GM18505 (cell line): Measurements from ENCODE around the gene RPS21.

Experiments
- ATAC-seq: cut with Tn5 transposase; IDR thresholded peaks from one replicate; pipeline ENCODE4 v1.9.1; 2021; ENCODE audit not compliant: unreplicated experiment
- POLR2A ChIP-seq: IDR thresholded peaks from 4 replicates; pipeline ENCODE4 v1.6.1; 2011; ENCODE audit warnings: borderline replicate concordance; ENCODE audit not compliant: insufficient read depth, insufficient read length; ENCODE audit errors: extremely low read depth

The RPS21 gene

DNA sequence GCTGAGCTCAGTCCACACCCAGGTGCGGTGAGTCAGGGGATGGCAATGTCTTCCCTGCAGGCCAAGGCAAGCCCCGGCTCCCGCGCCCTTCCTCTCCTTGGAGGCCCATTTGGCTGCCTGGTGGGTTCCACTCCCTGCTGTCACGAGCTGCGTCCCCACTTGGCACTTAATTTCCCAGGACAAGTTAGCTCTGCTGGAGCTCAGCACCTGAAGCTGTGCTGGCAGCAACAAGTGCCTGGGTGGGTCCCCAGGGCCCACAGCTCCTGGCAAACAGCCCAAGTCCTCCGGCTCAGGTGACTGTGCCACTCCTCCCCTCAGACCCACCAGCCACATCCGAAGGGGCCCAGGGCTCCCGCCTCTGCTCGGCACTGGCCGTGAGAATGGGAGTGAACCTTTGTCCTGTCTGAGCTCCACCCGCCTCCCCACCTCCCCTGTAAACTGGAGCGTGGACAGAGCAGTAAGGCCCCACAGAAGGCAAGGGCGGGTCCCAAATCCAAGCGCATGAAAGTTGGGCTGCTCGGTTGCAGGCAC is 36.7 kb upstream of the RPS21 start:
- no peak for ATAC-seq
- no peak for TF ChIP-seq POLR2A

DNA sequence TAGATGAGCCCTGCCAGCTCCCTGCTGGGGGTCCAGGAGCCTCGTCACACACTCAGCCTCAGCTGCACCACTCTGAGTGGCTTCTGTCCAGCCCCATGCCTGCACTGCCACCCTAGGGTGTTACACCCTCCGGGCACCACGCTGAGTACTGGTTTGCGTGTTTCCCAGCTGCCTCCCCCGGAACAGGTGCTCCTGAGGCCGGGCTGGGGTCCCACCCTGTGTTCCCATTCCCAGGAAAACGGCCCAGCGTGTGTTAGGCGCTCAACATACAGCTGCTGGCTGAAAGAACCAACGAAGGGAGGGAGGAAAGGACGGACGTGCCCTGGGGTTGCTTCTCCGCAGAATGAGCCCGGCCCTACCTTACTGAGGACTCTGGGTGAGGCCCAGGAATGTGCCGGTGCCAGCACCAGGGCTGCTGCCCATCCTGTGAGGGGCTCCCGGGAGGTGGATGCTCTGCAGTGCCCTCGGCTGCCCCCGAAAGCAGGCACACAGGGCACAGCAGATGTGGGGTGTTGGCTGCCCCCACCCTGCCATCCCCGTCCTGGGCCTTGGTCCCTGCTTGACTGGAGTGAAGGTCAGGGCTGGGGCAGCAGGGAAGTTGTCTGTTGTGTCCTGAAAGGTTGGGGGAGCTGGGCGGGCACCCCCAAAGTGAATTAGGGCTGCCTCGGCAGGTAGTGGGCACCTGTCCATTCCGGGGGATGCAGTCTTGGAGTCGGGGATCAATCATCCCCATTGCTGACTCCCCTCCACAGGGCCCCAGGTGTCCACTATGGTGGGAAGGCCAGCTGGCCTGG is 36.1 kb upstream of the RPS21 start:
- no peak for TF ChIP-seq POLR2A
- ATAC-seq, result no peak

DNA sequence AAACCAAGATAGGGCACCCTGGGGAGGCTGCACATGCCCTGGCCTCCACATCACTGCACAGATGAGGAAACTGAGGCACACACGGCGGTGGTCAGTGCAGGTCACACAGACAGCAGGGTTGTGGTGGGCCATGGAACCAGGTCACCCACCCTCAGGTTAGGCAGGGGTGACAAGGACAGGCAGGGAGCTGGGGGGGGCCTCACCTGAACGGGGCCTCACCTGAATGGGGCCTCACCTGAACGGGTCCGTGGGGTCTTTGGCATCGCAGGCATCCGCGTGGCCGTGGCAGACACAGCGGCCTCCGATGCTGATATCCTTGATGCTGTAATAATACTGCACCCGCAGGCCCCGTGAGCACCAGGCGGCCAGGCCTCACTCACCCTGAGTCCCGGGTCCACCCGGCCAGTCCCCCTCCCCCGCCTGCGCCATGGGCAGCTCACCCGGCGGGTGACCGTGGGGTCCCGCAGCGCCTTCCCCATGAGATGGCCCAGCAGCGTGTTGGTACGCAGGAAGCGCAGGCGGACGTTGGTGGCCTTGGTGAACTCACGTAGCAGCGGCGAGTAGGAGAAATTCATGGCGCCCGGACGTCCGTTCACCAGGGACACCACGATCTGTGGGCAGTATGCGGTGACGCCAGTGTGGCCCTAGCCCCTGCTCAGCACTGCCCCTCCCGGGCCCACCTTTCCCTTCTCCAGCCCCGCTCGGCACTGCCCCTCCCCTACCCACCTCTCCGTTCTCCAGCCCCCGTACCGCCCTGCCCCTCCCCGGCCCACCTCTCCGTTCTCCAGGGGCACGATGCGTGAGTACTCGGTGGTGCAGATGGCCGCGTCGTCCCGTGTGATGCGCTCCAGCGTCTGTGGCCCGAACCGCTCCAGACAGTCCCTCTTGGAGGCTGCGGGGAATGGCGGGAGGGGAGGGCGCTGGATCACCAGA is 35.2 kb upstream of the RPS21 start:
- TF ChIP-seq POLR2A, result no peak
- no peak for ATAC-seq

DNA sequence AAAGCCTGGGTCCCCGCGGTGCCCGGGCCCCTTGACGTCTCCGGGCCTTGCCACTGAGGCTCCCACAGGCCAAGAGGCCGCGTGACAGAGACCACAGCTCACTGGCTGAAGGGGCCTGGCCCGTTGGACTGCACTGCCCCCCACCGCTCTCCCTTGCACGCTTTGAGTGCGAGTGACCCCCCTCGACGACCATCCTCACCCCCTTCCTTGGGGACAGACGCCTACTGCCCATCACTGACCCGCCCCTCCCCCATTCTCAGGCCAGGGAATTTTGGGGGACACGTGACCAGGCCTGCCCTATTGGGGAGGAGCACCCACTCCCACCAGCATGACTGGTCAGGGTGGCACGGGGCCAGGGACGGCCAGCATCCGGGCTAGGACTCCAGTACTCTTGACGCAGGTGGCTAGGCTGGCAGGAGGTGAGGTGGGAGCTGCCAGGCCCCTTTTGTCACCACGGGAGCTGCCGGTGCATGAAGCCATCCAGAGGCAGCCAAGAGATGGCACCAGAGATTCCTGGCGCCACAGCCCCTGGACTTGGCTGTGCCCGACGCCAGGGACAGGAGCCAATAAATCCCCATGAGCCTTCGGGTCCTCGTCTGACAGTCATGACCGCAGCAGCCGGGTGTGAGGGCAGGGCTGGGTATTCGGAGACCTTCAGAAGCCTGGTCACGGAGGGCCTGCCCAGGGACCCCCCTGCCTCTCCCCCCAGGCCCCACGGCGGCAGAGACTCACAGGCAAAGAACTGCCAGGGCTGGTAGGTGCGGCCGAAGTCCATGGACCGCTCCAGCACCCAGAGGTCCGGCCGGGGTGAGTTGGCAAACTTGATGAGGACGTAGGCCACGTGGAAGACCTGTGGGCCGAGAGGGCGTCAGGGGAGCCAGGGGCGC is 34.3 kb upstream of the RPS21 start:
- ATAC-seq, result no peak
- no peak for TF ChIP-seq POLR2A

DNA sequence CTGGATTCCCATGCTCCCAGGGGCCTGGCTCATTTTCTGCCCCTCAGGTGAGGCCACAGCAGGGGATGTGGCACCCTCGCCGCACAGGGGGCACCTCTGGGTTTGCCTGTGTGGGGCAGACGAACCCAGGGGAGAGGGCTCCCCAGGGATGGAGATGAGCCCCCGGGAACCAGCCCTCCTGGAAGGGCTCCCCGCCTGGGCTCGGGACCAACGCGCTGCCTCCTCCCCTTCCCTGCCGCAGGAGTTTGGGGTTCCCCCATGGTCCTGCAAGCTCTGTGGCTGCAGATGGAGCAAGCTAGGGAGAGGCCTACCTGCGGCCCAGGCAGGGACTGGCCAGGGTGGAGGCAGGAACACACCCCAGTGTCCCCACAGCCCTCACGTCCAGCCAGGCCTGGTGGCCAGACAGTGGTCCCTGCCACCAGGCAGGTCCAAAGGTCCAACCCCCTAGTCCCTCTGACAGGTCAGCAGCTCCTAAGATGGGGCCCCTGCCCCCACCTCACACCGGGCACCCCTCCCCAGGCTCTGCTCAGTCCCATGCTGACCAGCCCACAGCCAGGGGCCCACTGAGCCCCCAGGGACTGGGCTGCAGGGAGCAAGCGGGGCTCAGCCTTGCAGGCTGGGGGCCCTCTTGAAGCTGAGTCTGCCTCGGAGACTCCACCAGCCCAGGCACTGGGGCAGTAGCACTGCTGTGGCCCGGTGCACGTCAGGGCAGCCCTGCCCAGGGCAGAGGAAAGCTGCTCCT is 33.4 kb upstream of the RPS21 start:
- TF ChIP-seq POLR2A, result no peak
- no peak for ATAC-seq

DNA sequence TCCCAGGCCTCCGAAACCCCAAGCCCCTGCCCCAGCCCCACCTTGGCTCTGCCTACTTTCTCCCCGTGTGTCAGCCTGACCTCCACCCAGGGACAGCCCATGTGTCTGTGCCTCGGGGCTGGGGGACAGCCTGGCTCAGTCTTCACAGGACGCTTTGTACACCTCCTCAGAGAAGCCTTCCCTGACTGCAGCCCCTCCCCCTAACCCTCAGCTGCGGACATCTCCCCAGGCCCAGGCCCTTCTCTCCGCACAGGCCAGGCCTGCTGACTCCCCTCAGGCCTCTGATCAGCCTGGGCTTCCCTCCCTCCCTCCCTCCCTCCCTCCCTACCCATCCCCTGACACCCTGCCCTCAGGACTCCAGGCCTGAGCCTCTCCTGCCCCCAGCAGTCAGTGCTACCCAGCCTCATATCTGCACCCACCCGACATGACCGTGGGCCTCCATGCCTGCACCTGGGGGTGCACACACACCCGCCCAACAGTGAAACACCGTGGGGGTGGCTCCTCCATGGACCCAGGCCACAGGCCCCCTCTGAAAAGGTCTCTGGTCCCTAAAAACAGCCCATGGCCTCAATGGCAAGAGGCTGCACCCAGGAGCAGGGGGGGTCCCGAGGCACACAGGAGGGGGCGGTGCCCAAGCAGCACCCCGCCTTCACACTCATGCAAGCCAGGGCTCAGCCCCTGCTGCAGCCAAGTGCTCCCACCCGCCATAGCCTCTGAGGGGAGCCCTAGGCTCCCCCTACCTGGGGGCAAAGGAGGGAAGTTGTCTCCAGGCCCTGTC is 32.7 kb upstream of the RPS21 start:
- ATAC-seq, result no peak

DNA sequence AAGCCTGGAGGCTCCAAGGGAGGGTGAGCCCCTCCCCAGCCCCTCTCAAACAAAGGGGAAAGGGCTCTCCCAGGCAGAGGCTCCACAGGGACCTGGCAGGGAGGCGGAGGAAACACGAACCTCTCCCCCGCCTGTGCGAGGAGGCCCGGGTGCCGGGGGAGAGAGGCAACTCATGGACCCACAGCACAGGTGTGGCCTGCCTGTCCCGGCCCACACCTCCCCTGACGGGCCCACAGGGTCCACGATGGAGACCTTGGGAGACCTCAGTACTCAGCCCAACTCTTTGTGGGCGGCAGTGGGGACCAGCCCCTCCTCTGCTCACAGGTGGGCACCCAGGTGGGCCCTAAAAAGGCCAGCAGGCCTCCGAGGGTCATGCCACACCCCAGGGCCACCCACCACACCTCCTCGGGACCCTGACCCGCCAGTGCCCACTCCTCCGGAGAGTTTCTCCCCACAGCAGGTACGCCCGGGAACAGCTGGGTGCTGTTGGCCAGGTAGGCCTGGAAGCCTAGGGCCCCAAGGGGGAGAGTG is 32.0 kb upstream of the RPS21 start:
- TF ChIP-seq POLR2A, result no peak
- no peak for ATAC-seq

More for the DNA sequence above, 32.7 kb upstream of the RPS21 start:
- TF ChIP-seq POLR2A, result no peak

DNA sequence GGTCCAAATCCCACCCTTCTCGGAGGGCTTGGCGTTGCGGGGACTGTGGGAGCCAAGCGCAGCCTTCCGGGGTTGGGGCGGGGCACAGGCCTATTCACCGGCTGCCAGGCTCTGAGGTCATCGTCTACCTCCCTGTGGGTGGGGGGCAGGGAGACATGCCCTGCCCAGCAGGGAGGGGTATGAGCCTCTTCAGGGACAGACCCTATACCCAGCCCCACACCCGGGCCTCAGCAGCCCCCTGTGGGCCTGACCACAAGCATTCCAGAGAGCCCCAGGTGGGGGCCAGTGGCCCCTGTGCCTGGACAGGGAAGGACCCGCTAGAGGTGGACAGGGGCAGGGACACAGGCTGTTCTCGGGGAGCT is 31.4 kb upstream of the RPS21 start:
- ATAC-seq, result no peak
- no peak for TF ChIP-seq POLR2A

DNA sequence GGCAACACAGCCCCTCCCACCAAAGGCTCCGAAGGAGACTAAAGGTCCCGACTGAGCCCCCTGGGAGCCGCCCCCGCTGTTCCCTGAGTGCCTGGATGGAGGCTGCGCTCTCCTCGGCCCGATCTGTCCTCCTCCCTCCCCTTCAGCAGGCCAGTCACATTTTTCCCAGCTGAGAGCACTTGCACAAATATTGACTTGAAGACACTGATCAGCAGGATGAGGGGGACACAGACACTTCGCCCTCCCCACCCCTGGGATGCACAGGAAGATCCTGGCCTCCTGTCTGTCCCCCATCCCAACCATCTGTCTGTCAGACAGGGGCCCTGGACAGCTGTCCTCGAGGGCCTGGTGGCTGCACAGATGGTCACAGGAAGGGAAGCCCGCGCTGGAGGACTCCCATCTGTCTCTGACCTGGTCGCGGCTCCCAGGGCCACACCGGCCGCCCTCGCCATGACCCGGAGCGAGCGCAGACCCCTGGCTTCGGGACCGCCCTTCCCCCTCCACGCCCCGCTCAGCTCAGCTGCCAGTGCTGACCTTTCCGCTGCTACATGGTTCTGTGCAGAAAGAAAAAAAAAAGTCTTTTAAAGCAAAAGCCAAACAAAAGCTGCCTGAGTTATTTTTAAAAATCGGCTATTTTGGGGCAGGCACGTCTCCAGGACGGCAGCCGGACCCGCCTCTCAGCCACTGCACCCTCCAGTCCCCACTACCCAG is 30.9 kb upstream of the RPS21 start:
- no peak for ATAC-seq
- TF ChIP-seq POLR2A, result no peak

DNA sequence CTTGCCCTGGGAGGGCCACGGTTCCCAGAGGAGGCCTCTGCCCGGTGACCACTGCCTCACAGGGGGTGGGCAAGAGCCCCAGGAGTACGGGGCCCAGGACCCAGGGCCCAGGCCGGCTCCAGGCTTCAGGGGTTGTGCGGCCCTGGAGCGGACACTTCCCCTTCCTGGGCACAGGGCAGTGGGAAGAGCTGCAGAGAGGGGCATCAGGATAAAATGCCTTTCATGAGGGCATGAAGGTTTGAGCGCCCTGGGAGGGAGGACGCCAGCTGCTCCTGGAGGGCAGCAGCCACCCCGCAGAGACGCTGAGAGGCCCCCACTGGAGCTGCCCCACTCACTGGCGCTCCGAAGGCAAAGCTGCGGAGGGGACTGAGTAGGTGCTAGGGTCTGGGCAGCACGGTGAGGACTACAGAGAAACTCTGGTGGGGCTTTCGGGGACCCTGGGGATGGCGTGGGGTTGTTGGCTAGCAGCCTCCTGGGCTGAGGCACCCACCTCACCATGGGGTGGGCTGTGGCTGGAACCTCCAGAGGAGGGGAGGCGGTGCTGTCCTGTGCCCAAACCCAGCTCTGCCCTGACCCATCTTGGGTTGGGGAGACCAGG is 30.2 kb upstream of the RPS21 start:
- TF ChIP-seq POLR2A, result no peak
- ATAC-seq, result no peak
